SK-N-SH (cell line): ENCODE results near the gene FAM240A. TPM values are rescaled to one million over a fixed set of nuclear protein-coding genes. Genes with fewer than 3 reads are reported as not detected.
A peak's percentile ranks its signal among the peaks of the same experiment; 100 is the strongest.

ENCODE experiments used
- CTCF ChIA-PET: fragments of 300-600, 350-600 bp; formaldehyde crosslinking; extraction: SDS; loops from one replicate; lab custom pipeline; 2021; lab: Yijun Ruan, JAX
- POLR2A ChIA-PET: fragments of 350-600 bp; sonication (Branson Sonifier 250); formaldehyde crosslinking; extraction: SDS; loops from one replicate; lab custom pipeline; 2020; ENCODE audit warnings: antibody characterized with exemption, inconsistent platforms; lab: Yijun Ruan, JAX
- DNase-seq: peaks from one replicate; pipeline ENCODE4 v3.0.0; 2012
- H2AFZ ChIP-seq: fragments of 200-600 bp; sonication (generic); 2 replicates; pipeline ENCODE4 v1.8.1; 2016; ENCODE audit warnings: antibody characterized with exemption, mild to moderate bottlenecking, low read depth
- H3F3A ChIP-seq: fragments of 200-600 bp; sonication (generic); replicated peaks from 2 replicates; pipeline ENCODE3; 2016; ENCODE audit warnings: antibody characterized with exemption, mild to moderate bottlenecking; ENCODE audit not compliant: insufficient read depth
- H3K27ac ChIP-seq, 2 experiments: fragments of 200-500 bp in 1 of 2; fragments of 200-600 bp in 1 of 2; sonication (Bioruptor generic) in 1 of 2; sonication (generic), shearing (Covaris generic) in 1 of 2; 2 replicates each; pipeline versions ENCODE4 v1.5.1 to v1.6.1; 2014 to 2016; ENCODE audit warnings: low read depth in 2 of 2, inconsistent platforms in 1 of 2, low read length in 1 of 2, mild to moderate bottlenecking in 1 of 2, mixed read lengths in 1 of 2
- H3K27me3 ChIP-seq: fragments of 200-600 bp; sonication (generic), shearing (Covaris generic); 2 replicates; pipeline ENCODE4 v1.6.1; 2016; ENCODE audit warnings: mixed run types; ENCODE audit not compliant: insufficient read depth
- H3K36me3 ChIP-seq, 2 experiments: fragments of 200-500 bp in 1 of 2; fragments of 200-600 bp in 1 of 2; sonication (Bioruptor generic) in 1 of 2; sonication (generic) in 1 of 2; replicated peaks in 1 of 2; 2 replicates each; pipeline versions ENCODE3 to v1.5.1; 2014 to 2016; ENCODE audit warnings: low read length in 1 of 2, mild to moderate bottlenecking in 1 of 2; ENCODE audit not compliant: insufficient read depth in 2 of 2, control insufficient read depth in 1 of 2
- H3K4me1 ChIP-seq, 2 experiments: fragments of 200-500 bp in 1 of 2; fragments of 200-600 bp in 1 of 2; sonication (Bioruptor generic) in 1 of 2; sonication (generic), shearing (Covaris generic) in 1 of 2; 2 replicates each; pipeline versions ENCODE4 v1.5.1 to v1.6.1; 2014 to 2016; ENCODE audit warnings: low read depth in 1 of 2, low read length in 1 of 2, mixed run types in 1 of 2; ENCODE audit not compliant: insufficient read depth in 2 of 2, control insufficient read depth in 1 of 2
- H3K4me2 ChIP-seq: fragments of 200-600 bp; sonication (generic), shearing (Covaris generic); 2 replicates; pipeline ENCODE4 v1.6.1; 2017; ENCODE audit warnings: mixed run types
- H3K4me3 ChIP-seq, 2 experiments: fragments of 200-500 bp in 1 of 2; fragments of 200-600 bp in 1 of 2; sonication (Bioruptor generic) in 1 of 2; sonication (generic), shearing (Covaris generic) in 1 of 2; 2 replicates each; pipeline versions ENCODE4 v1.5.1 to v1.8.1; 2014 to 2016; ENCODE audit warnings: low read depth in 2 of 2, inconsistent platforms in 1 of 2, low read length in 1 of 2, mild to moderate bottlenecking in 1 of 2, mixed read lengths in 1 of 2, moderate library complexity in 1 of 2
- H3K79me2 ChIP-seq: fragments of 200-600 bp; sonication (generic); 2 replicates; pipeline ENCODE4 v1.8.1; 2017; ENCODE audit warnings: mild to moderate bottlenecking; ENCODE audit not compliant: insufficient read depth
- H3K9ac ChIP-seq: fragments of 200-600 bp; sonication (generic); 2 replicates; pipeline ENCODE4 v1.6.1; 2017; ENCODE audit warnings: mixed run types
- H3K9me2 ChIP-seq: fragments of 200-600 bp; sonication (generic); 2 replicates; pipeline ENCODE4 v1.6.1; 2017; ENCODE audit warnings: mixed run types
- H3K9me3 ChIP-seq: fragments of 200-600 bp; sonication (generic); 2 replicates; pipeline ENCODE4 v1.6.1; 2017; ENCODE audit warnings: mixed run types, mild to moderate bottlenecking, moderate library complexity
- H4K20me1 ChIP-seq: fragments of 200-600 bp; sonication (generic); 2 replicates; pipeline ENCODE4 v1.6.1; 2017; ENCODE audit warnings: mild to moderate bottlenecking, mixed run types; ENCODE audit not compliant: insufficient read depth
- GATA2 ChIP-seq: sonication (generic); formaldehyde crosslinking; IDR thresholded peaks from 2 replicates; pipeline ENCODE4 v1.5.0; 2020; ENCODE audit warnings: mild to moderate bottlenecking, missing genetic modification reagents
- RAD21 ChIP-seq: IDR thresholded peaks from 2 replicates; pipeline ENCODE4 v1.6.1; 2012; ENCODE audit warnings: mild to moderate bottlenecking, low read length
- RXRA ChIP-seq: IDR thresholded peaks from 2 replicates; pipeline ENCODE4 v1.4.0; 2012; ENCODE audit warnings: low read depth, mild to moderate bottlenecking, borderline replicate concordance
- SIN3A ChIP-seq: IDR thresholded peaks from 2 replicates; pipeline ENCODE4 v1.6.1; 2012; ENCODE audit warnings: low read depth, mild to moderate bottlenecking, low read length, moderate library complexity, borderline replicate concordance
- TAF1 ChIP-seq: IDR thresholded peaks from 2 replicates; pipeline ENCODE4 v1.6.1; 2012; ENCODE audit warnings: low read depth, mild to moderate bottlenecking, low read length, moderate library complexity, borderline replicate concordance
- TCF12 ChIP-seq: IDR thresholded peaks from 2 replicates; pipeline ENCODE4 v1.4.0; 2012
- WGBS: methylation state at CpG from one replicate; pipeline ENCODE4 v1.1.6; 2017; ENCODE audit warnings: low lambda C conversion rate; 5-methylcytosine and 5-hydroxymethylcytosine counted together
- polyA plus RNA-seq, 3 experiments: library from polyadenylated mRNA; depleted of rRNA; stranded (reverse); fragments of >200 nt; gene quantifications; 2 replicates each; pipeline ENCODE4 v1.2.3, GENCODE V29; 2012
- TF ChIP-seq, protein P1 (sequence below): IDR thresholded peaks from 2 replicates; pipeline ENCODE4 v1.4.0; 2012; ENCODE audit warnings: low read depth
- TF ChIP-seq, protein P2 (sequence below): IDR thresholded peaks from 2 replicates; pipeline ENCODE4 v1.6.1; 2012; ENCODE audit warnings: mild to moderate bottlenecking, low read depth, low read length, moderate library complexity

FAM240A gene
- polyA plus RNA-seq, 1 of the 3 experiments (the other 2 are of a cell fraction): not detected

DNA sequence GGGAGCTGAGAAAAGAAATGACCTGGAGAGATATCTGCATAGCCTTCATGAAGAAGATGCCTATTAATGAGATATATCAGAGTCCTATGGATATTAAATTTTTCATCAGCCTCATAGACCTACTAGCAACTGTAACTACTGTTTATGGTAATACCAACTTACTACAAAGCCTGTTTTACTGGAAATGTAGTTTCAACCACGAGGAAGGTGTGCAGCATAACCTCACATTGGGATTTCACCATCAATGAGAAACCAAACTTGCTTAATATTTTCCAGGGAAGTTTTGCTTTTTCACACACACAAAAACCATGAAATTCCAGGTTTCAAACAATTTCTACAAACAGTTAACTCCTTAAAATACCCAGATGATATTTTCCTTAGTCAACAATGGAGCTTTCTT is 31.4 kb downstream of the FAM240A start:
- TF ChIP-seq RXRA: no peak
- TF ChIP-seq, protein P1, sequence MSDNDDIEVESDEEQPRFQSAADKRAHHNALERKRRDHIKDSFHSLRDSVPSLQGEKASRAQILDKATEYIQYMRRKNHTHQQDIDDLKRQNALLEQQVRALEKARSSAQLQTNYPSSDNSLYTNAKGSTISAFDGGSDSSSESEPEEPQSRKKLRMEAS: no peak
- no peak for TF ChIP-seq TAF1
- TF ChIP-seq, protein P2, sequence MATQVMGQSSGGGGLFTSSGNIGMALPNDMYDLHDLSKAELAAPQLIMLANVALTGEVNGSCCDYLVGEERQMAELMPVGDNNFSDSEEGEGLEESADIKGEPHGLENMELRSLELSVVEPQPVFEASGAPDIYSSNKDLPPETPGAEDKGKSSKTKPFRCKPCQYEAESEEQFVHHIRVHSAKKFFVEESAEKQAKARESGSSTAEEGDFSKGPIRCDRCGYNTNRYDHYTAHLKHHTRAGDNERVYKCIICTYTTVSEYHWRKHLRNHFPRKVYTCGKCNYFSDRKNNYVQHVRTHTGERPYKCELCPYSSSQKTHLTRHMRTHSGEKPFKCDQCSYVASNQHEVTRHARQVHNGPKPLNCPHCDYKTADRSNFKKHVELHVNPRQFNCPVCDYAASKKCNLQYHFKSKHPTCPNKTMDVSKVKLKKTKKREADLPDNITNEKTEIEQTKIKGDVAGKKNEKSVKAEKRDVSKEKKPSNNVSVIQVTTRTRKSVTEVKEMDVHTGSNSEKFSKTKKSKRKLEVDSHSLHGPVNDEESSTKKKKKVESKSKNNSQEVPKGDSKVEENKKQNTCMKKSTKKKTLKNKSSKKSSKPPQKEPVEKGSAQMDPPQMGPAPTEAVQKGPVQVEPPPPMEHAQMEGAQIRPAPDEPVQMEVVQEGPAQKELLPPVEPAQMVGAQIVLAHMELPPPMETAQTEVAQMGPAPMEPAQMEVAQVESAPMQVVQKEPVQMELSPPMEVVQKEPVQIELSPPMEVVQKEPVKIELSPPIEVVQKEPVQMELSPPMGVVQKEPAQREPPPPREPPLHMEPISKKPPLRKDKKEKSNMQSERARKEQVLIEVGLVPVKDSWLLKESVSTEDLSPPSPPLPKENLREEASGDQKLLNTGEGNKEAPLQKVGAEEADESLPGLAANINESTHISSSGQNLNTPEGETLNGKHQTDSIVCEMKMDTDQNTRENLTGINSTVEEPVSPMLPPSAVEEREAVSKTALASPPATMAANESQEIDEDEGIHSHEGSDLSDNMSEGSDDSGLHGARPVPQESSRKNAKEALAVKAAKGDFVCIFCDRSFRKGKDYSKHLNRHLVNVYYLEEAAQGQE: no peak
- no peak for TF ChIP-seq SIN3A
- Histone ChIP-seq H3F3A (no peaks in the 10 kb centered on the region), H3K9me3 (no peaks in the 10 kb centered on the region), H3K36me3 (no peaks in the 10 kb centered on the region), H3K9me2 (no peaks in the 10 kb centered on the region), H3K27ac (no peak overlapping the region), H3K4me1 (no peaks in the 10 kb centered on the region), H2AFZ (no peak overlapping the region), H3K4me3 (no peak overlapping the region), H3K27me3 (no peaks in the 10 kb centered on the region; the same call in 1 of the 2 replicates), H3K4me2 (no peak overlapping the region), H4K20me1 (no peaks in the 10 kb centered on the region), H3K9ac (no peak overlapping the region), H3K79me2 (no peaks in the 10 kb centered on the region)
- no peak for DNase-seq
- ChIA-PET CTCF (no interaction called here), POLR2A (no interaction called here)
- WGBS: 0% methylated on average over 1 of the region's 1 CpG

DNA sequence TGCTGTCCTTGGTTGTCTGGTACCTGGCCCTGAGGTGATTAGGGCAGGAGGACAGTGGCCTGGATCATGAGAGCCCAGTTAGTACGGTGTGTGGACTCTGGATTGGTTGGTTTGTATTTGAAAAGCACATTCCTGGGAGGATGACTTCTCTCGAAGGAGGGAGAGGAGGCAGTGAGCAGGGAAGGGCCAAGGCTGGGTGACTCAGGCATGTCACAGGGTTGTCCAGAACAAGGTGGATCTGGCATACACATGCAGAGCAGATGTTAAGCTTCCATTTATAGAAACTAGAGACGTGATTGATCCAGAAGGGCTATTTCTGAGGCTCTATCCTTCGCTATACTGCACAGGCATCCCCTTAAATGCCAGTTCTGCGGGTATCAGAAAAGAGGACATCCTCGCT is 34.4 kb downstream of the FAM240A start:
- Histone ChIP-seq H3K9me2 (no peaks in the 10 kb centered on the region), H3K4me1 (no peaks in the 10 kb centered on the region), H3K9ac (no peak overlapping the region), H3K4me3 (no peak overlapping the region), H3K4me2 (no peak overlapping the region), H3K27ac (no peak overlapping the region), H3K79me2 (no peaks in the 10 kb centered on the region), H3F3A (no peaks in the 10 kb centered on the region), H2AFZ (no peak overlapping the region), H3K9me3 (no peaks in the 10 kb centered on the region), H4K20me1 (no peaks in the 10 kb centered on the region), H3K27me3 (no peaks in the 10 kb centered on the region; the same call in 1 of the 2 replicates), H3K36me3 (no peaks in the 10 kb centered on the region)
- ChIA-PET CTCF (no interaction called here), POLR2A (no interaction called here)
- 21% methylated on average over 4 of the region's 6 CpGs for WGBS
- DNase-seq: no peak
- TF ChIP-seq, protein P1: peak; percentile 80; the same call in 1 of the 2 replicates
- TF ChIP-seq GATA2 (CRISPR knock-in tag) (no peak), TCF12 (peak; percentile 69), RAD21 (no peak)
- TF ChIP-seq, all 33 proteins: peak for 2
